H9 (cell line): Measurements from ENCODE around the gene ADAMTS13. TPM values are rescaled to one million over a fixed set of nuclear protein-coding genes. Genes with fewer than 3 reads are reported as not detected.

Experiments
- DNase-seq: peaks from one replicate; pipeline ENCODE4 v3.0.0-alpha.2; 2017
- H2AFZ ChIP-seq: one replicate; pipeline ENCODE4 v1.6.1; 2013; ENCODE audit warnings: mild to moderate bottlenecking, low read length, control low read depth, moderate library complexity
- H2AK5ac ChIP-seq: 2 replicates; pipeline ENCODE4 v1.6.1; 2013; ENCODE audit warnings: low read length, control low read depth, mixed read lengths; ENCODE audit not compliant: insufficient read length
- H2BK120ac ChIP-seq: one replicate; pipeline ENCODE4 v1.6.1; 2013; ENCODE audit warnings: low read depth, mild to moderate bottlenecking, low read length, control low read depth, inconsistent platforms; ENCODE audit not compliant: poor library complexity, severe bottlenecking
- H2BK12ac ChIP-seq: 2 replicates; pipeline ENCODE4 v1.6.1; 2013; ENCODE audit warnings: low read length, control low read depth, mixed read lengths, low read depth; ENCODE audit not compliant: insufficient read length
- H2BK15ac ChIP-seq: 2 replicates; pipeline ENCODE4 v1.6.1; 2013; ENCODE audit warnings: low read depth, low read length, control low read depth
- H2BK20ac ChIP-seq: one replicate; pipeline ENCODE4 v1.6.1; 2013; ENCODE audit warnings: low read depth, mild to moderate bottlenecking, low read length, control low read depth, inconsistent platforms; ENCODE audit not compliant: poor library complexity, severe bottlenecking
- H2BK5ac ChIP-seq: 2 replicates; pipeline ENCODE4 v1.6.1; 2013; ENCODE audit warnings: low read length, control low read depth, mixed read lengths; ENCODE audit not compliant: insufficient read length
- H3K14ac ChIP-seq: 2 replicates; pipeline ENCODE4 v1.6.1; 2013; ENCODE audit warnings: low read length, control low read depth; ENCODE audit not compliant: insufficient read depth
- H3K18ac ChIP-seq: 2 replicates; pipeline ENCODE4 v1.6.1; 2013; ENCODE audit warnings: low read depth, mild to moderate bottlenecking, mixed read lengths, low read length, control low read depth; ENCODE audit not compliant: insufficient read length
- H3K23ac ChIP-seq: 2 replicates; pipeline ENCODE4 v1.6.1; 2013; ENCODE audit warnings: low read length, control low read depth, mixed read lengths, low read depth; ENCODE audit not compliant: insufficient read length
- H3K23me2 ChIP-seq: 2 replicates; pipeline ENCODE4 v1.6.1; 2013; ENCODE audit warnings: low read depth, mild to moderate bottlenecking, mixed read lengths, low read length, control low read depth; ENCODE audit not compliant: insufficient read length, poor library complexity, severe bottlenecking
- H3K27ac ChIP-seq: 2 replicates; pipeline ENCODE4 v1.5.1; 2013; ENCODE audit warnings: low read length, control low read depth, mixed read lengths, low read depth; ENCODE audit not compliant: insufficient read length
- H3K27me3 ChIP-seq: 2 replicates; pipeline ENCODE4 v1.6.1; 2013; ENCODE audit warnings: low read length, control low read depth, inconsistent platforms; ENCODE audit not compliant: insufficient read depth
- H3K4ac ChIP-seq: 2 replicates; pipeline ENCODE4 v1.6.1; 2013; ENCODE audit warnings: low read depth, mild to moderate bottlenecking, control low read depth, inconsistent platforms, low read length, moderate library complexity
- H3K4me1 ChIP-seq: 2 replicates; pipeline ENCODE4 v1.6.1; 2013; ENCODE audit warnings: low read length, control low read depth, inconsistent platforms; ENCODE audit not compliant: insufficient read depth
- H3K4me2 ChIP-seq: 2 replicates; pipeline ENCODE4 v1.6.1; 2013; ENCODE audit warnings: low read length, control low read depth, mixed read lengths; ENCODE audit not compliant: insufficient read length, insufficient read depth
- H3K56ac ChIP-seq: 2 replicates; pipeline ENCODE4 v1.6.1; 2013; ENCODE audit warnings: low read depth, mild to moderate bottlenecking, mixed read lengths, low read length, control low read depth; ENCODE audit not compliant: insufficient read length
- H3K79me1 ChIP-seq: 2 replicates; pipeline ENCODE4 v1.6.1; 2013; ENCODE audit warnings: low read depth, mild to moderate bottlenecking, moderate library complexity, low read length, control low read depth, inconsistent platforms; ENCODE audit not compliant: insufficient read depth, poor library complexity, severe bottlenecking
- H3K79me2 ChIP-seq: 2 replicates; pipeline ENCODE4 v1.6.1; 2013; ENCODE audit warnings: low read length, control low read depth, inconsistent platforms; ENCODE audit not compliant: insufficient read depth
- H3K9ac ChIP-seq: 2 replicates; pipeline ENCODE4 v1.6.1; 2013; ENCODE audit warnings: low read length, control low read depth, mixed read lengths; ENCODE audit not compliant: insufficient read length; ENCODE audit errors: extremely low read depth
- H3K9me3 ChIP-seq: one replicate; pipeline ENCODE4 v1.6.1; 2013; ENCODE audit warnings: low read depth, low read length, inconsistent platforms; ENCODE audit not compliant: control insufficient read depth
- H3T11ph ChIP-seq: one replicate; pipeline ENCODE4 v1.6.1; 2013; ENCODE audit warnings: mild to moderate bottlenecking, low read length, control low read depth, inconsistent platforms
- H4K20me1 ChIP-seq: one replicate; pipeline ENCODE4 v1.6.1; 2013; ENCODE audit not compliant: control insufficient read depth, insufficient read length, insufficient read depth
- H4K5ac ChIP-seq: 2 replicates; pipeline ENCODE4 v1.6.1; 2013; ENCODE audit warnings: low read depth, mild to moderate bottlenecking, mixed read lengths, low read length, control low read depth; ENCODE audit not compliant: insufficient read length
- H4K8ac ChIP-seq: replicated peaks from 2 replicates; pipeline ENCODE4 v1.6.1; 2013; ENCODE audit warnings: low read length, control low read depth, mixed read lengths, low read depth; ENCODE audit not compliant: insufficient read length
- H4K91ac ChIP-seq: 2 replicates; pipeline ENCODE4 v1.6.1; 2013; ENCODE audit warnings: low read depth, mild to moderate bottlenecking, moderate library complexity, mixed read lengths, low read length, control low read depth; ENCODE audit not compliant: insufficient read length
- H3K27ac Mint-ChIP-seq, 3 experiments: 2 replicates in 2 of 3; 3 replicates in 1 of 3; pipeline ENCODE4 v1.8.0; 2020 to 2021; ENCODE audit warnings: mixed read lengths in 3 of 3, mild to moderate bottlenecking in 1 of 3, moderate library complexity in 1 of 3
- H3K27me3 Mint-ChIP-seq: 2 replicates; pipeline ENCODE4 v1.8.0; 2021; ENCODE audit warnings: low read depth, mild to moderate bottlenecking, moderate library complexity, mixed read lengths
- H3K36me3 Mint-ChIP-seq, 3 experiments: 2 replicates in 2 of 3; 3 replicates in 1 of 3; pipeline ENCODE4 v1.8.0; 2020 to 2021; ENCODE audit warnings: low read depth in 3 of 3, mixed read lengths in 3 of 3; ENCODE audit not compliant: insufficient read depth in 1 of 3
- H3K4me1 Mint-ChIP-seq, 2 experiments: 2 replicates each; pipeline ENCODE4 v1.8.0; 2020; ENCODE audit warnings: mixed read lengths in 2 of 2
- H3K4me3 Mint-ChIP-seq, 2 experiments: 2 replicates in 1 of 2; 3 replicates in 1 of 2; pipeline ENCODE4 v1.8.0; 2020 to 2021; ENCODE audit warnings: mild to moderate bottlenecking in 2 of 2, mixed read lengths in 2 of 2, moderate library complexity in 1 of 2
- H3K9me3 Mint-ChIP-seq, 2 experiments: 2 replicates in 1 of 2; 3 replicates in 1 of 2; pipeline ENCODE4 v1.8.0; 2020; ENCODE audit warnings: mild to moderate bottlenecking in 2 of 2, mixed read lengths in 2 of 2, moderate library complexity in 1 of 2
- WGBS: extraction: QIAGEN DNeasy Blood & Tissue Kit; methylation state at CpG from one replicate; pipeline ENCODE4 v1.1.7; 2013; ENCODE audit warnings: missing lambda C conversion rate, low lambda C conversion rate, mixed read lengths; ENCODE audit not compliant: insufficient read length; ENCODE audit errors: extremely low coverage; 5-methylcytosine and 5-hydroxymethylcytosine counted together
- total RNA-seq: library from RNA; stranded (reverse); gene quantifications from 2 replicates; pipeline ENCODE4 v1.2.1, GENCODE V29; 2021
- TF ChIP-seq, protein P1 (sequence below): fragments of 200-600 bp; sonication (generic); conservative IDR thresholded peaks from 3 replicates; pipeline ENCODE4 v1.8.0; 2021; ENCODE audit warnings: antibody characterized with exemption, mild to moderate bottlenecking

Gene ADAMTS13
- total RNA-seq, 1 experiment from 2014 or later = 8.8 TPM

DNA sequence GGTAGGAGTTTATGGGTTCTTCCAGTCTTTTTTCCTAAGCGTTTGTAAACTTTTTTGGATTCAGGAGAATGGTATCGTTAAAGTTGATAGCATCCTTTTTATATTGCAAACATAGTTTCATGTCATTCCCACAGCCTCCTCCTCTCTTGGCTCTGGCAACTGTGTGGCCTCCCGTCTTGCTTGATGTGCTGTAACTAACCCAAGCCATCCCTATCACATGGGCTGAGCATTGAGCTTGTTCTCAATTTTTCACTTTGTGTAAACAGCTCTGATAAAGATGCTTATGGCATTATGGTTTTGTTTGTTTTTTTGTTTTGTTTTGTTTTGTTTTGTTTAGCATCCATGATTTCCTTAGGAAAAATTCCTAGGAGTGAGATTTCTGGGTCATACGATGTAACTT is 41.4 kb upstream of the ADAMTS13 start:
- H4K8ac ChIP-seq = no peak overlapping the region
- H3K79me2 ChIP-seq = no peaks in the 10 kb centered on the region
- TF ChIP-seq, protein P1, sequence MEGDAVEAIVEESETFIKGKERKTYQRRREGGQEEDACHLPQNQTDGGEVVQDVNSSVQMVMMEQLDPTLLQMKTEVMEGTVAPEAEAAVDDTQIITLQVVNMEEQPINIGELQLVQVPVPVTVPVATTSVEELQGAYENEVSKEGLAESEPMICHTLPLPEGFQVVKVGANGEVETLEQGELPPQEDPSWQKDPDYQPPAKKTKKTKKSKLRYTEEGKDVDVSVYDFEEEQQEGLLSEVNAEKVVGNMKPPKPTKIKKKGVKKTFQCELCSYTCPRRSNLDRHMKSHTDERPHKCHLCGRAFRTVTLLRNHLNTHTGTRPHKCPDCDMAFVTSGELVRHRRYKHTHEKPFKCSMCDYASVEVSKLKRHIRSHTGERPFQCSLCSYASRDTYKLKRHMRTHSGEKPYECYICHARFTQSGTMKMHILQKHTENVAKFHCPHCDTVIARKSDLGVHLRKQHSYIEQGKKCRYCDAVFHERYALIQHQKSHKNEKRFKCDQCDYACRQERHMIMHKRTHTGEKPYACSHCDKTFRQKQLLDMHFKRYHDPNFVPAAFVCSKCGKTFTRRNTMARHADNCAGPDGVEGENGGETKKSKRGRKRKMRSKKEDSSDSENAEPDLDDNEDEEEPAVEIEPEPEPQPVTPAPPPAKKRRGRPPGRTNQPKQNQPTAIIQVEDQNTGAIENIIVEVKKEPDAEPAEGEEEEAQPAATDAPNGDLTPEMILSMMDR = no peak
- H3K27ac Mint-ChIP-seq = no peak overlapping the region
- peaks cover 3 to 4% of the 10 kb centered on the region in 2 experiments; a peak in 3 of 5 replicates for H3K9me3 Mint-ChIP-seq
- peaks cover 30% of the 10 kb centered on the region for H3K27me3 Mint-ChIP-seq
- no peak overlapping the region for H2BK5ac ChIP-seq
- H3K14ac ChIP-seq = no peak overlapping the region
- no peak overlapping the region for H4K5ac ChIP-seq
- peaks cover 3% of the 10 kb centered on the region for H4K20me1 ChIP-seq
- no peaks in the 10 kb centered on the region for H3K9me3 ChIP-seq
- DNase-seq = no peak
- H2BK15ac ChIP-seq = no peak overlapping the region
- H3K56ac ChIP-seq = no peak overlapping the region
- peaks cover 0 to 2% (median 0%) of the 10 kb centered on the region in 3 experiments; a peak in 1 of 7 replicates for H3K36me3 Mint-ChIP-seq
- H3T11ph ChIP-seq = no peak overlapping the region
- H4K91ac ChIP-seq = no peak overlapping the region
- H2AK5ac ChIP-seq = no peak overlapping the region
- whole genome bisulfite sequencing = no CpG with 5 or more reads among the region's 4 CpGs
- no peaks in the 10 kb centered on the region for H3K23me2 ChIP-seq
- H3K79me1 ChIP-seq = no peaks in the 10 kb centered on the region
- no peak overlapping the region for H2AFZ ChIP-seq
- no peak overlapping the region for H3K4me3 Mint-ChIP-seq
- no peak overlapping the region for H3K18ac ChIP-seq
- H2BK120ac ChIP-seq = no peak overlapping the region
- no peak overlapping the region for H3K27ac ChIP-seq
- no peaks in the 10 kb centered on the region for H3K27me3 ChIP-seq
- no peak overlapping the region for H3K4me2 ChIP-seq
- H3K4me1 ChIP-seq = no peaks in the 10 kb centered on the region
- H3K4ac ChIP-seq = no peak overlapping the region
- no peak overlapping the region for H2BK20ac ChIP-seq
- H3K4me1 Mint-ChIP-seq = no peaks in the 10 kb centered on the region; a peak in 1 of 4 replicates
- H3K9ac ChIP-seq = no peak overlapping the region
- no peak overlapping the region for H2BK12ac ChIP-seq
- H3K23ac ChIP-seq = no peak overlapping the region
